Muscle layer of colon (tissue), 2 donors: ENCODE data around the gene DNAI4.
"Not testable (repeated sequence)": the region's sequence is repeated elsewhere in the genome, so short reads cannot be mapped to it uniquely, and the experiment has no call there.

Experiments
- H3K27ac ChIP-seq: one replicate; pipeline ENCODE4 v1.7.0; 2013; ENCODE audit warnings: low read depth, mild to moderate bottlenecking, low read length, moderate library complexity
- H3K27me3 ChIP-seq, 2 donors: one replicate each; pipeline ENCODE4 v1.7.0; 2013; ENCODE audit warnings: low read length in 2 of 2, mild to moderate bottlenecking in 2 of 2; ENCODE audit not compliant: insufficient read depth in 2 of 2, control insufficient read depth in 1 of 2
- H3K36me3 ChIP-seq: one replicate; pipeline ENCODE4 v1.7.0; 2013; ENCODE audit warnings: mild to moderate bottlenecking, low read length; ENCODE audit not compliant: insufficient read depth
- H3K4me1 ChIP-seq: one replicate; pipeline ENCODE4 v1.7.0; 2013; ENCODE audit warnings: mild to moderate bottlenecking, low read length; ENCODE audit not compliant: insufficient read depth
- H3K4me3 ChIP-seq, 2 donors: one replicate each; pipeline ENCODE4 v1.7.0; 2013; ENCODE audit warnings: low read length in 2 of 2, low read depth in 1 of 2, mild to moderate bottlenecking in 1 of 2, moderate library complexity in 1 of 2
- H3K9ac ChIP-seq: one replicate; pipeline ENCODE4 v1.7.0; 2013; ENCODE audit warnings: low read length
- H3K9me3 ChIP-seq: one replicate; pipeline ENCODE4 v1.7.0; 2013; ENCODE audit warnings: mild to moderate bottlenecking, low read length
- donor health status: abdominal sarcoma.
- donor health status: Adenocarcinoma of cecum.

DNAI4 gene

DNA sequence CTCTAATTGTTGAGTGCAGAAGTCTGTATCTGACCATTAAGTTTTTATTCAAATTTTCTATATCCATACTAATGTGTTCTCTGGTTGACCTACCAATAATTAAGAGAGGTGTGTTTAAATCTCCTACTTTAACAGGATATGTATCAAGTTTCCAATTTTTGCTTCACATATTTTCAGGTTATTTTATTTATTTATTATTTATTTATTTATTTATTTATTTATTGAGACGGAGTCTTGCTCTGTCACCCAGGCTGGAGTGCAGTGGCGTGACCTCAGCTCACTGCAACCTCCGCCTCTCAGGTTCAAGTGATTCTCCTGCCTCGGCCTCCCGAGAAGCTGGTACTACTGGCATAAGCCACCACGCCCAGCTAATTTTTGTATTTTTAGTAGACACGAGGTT is 52.6 kb downstream of the DNAI4 start:
- not testable (repeated sequence) for H3K9me3 ChIP-seq, H3K4me3 ChIP-seq, H3K27ac ChIP-seq, H3K27me3 ChIP-seq, H3K4me1 ChIP-seq, H3K36me3 ChIP-seq, H3K9ac ChIP-seq

- Histone ChIP-seq H3K4me1 (no peaks in the 10 kb centered on the region), H3K36me3 (no peaks in the 10 kb centered on the region), H3K9ac (no peak overlapping the region), H3K27me3 (no peaks in the 10 kb centered on the region), H3K4me3 (no peak overlapping the region), H3K27ac (no peak overlapping the region), H3K9me3 (no peaks in the 10 kb centered on the region)
Observed at GRCh38 chr1:66867501-66867900, 57.2 kb downstream of the DNAI4 start.

GRCh38 chr1:66860529-66860928 is 64.1 kb downstream of the DNAI4 start:
- Histone ChIP-seq H3K9me3 (no peaks in the 10 kb centered on the region), H3K27ac (no peak overlapping the region), H3K27me3 (no peaks in the 10 kb centered on the region), H3K36me3 (no peaks in the 10 kb centered on the region), H3K4me3 (no peak overlapping the region), H3K9ac (no peak overlapping the region), H3K4me1 (no peaks in the 10 kb centered on the region)

- H3K36me3 ChIP-seq, result no peaks in the 10 kb centered on the region
- no peak overlapping the region for H3K27ac ChIP-seq
- no peak overlapping the region for H3K9ac ChIP-seq
- H3K4me1 ChIP-seq, result no peaks in the 10 kb centered on the region
- H3K27me3 ChIP-seq, result no peaks in the 10 kb centered on the region
- H3K4me3 ChIP-seq, result no peak overlapping the region
- no peaks in the 10 kb centered on the region for H3K9me3 ChIP-seq
Observed at GRCh38 chr1:66853379-66853778, 71.3 kb downstream of the DNAI4 start.

DNA sequence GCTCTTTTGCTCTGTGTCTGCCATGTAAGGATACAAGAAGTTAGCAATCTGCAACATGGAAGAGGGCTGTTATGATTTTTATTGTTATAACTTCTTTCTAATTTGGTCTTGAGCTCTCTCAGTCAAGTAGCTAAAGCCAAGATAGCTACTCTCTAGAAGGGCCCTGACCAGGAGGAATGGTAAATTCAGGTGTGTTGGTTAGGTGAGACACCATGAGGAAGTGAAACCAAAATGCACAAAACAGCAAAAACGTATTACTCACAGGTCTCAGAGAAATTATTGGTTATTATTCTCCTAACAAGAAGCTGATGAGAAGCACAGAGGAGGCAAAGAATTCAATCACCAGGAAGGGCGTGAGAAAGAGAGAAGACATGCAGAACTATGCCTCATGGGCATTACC is 71.8 kb downstream of the DNAI4 start:
- H3K9me3 ChIP-seq, result no peaks in the 10 kb centered on the region
- H3K27me3 ChIP-seq, result no peaks in the 10 kb centered on the region
- H3K36me3 ChIP-seq, result no peaks in the 10 kb centered on the region
- H3K9ac ChIP-seq, result no peak overlapping the region
- no peaks in the 10 kb centered on the region for H3K4me1 ChIP-seq
- H3K4me3 ChIP-seq, result no peak overlapping the region
- no peak overlapping the region for H3K27ac ChIP-seq

DNA sequence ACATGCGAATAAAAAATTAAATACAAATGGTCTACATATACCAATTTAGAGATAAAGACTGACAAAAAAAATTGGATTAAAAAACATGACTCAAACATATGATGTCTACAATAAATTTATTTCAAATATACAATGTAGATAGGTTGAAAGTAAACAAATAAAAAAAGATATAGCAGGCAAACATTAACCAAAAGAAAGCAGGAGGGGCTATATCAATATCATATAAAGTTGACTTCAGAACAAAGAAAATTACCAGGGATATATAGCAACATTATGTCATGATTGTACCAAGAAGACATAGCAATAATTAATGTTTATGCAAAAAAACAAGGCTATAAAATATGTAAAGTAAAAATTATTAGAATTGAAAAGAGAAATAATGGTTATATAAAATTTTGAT is 73.7 kb downstream of the DNAI4 start:
- Histone ChIP-seq H3K4me1 (no peaks in the 10 kb centered on the region), H3K36me3 (no peaks in the 10 kb centered on the region), H3K27ac (no peak overlapping the region), H3K4me3 (no peak overlapping the region), H3K9me3 (no peaks in the 10 kb centered on the region), H3K27me3 (no peaks in the 10 kb centered on the region), H3K9ac (no peak overlapping the region)

DNA sequence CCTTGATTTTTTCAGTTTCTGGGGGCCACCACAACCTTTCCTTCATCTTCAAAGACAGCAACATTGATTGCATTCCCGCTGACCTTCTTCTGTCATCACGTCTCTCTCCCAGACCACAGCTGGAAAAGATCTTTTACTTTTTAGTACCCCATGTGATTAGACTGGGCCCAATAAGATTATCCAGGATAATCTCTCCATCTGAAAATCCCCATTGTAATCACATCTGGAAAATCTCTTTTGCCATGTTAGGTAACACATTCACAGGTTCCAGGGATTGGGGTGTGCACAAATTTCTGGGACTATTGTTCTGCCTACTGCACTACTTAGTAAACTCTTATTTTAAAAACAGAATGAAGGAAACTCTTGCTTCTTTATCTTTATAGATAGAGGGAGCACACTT is 76.5 kb downstream of the DNAI4 start:
- Histone ChIP-seq H3K9ac (no peak overlapping the region), H3K4me3 (no peak overlapping the region), H3K27ac (no peak overlapping the region), H3K9me3 (no peaks in the 10 kb centered on the region), H3K36me3 (no peaks in the 10 kb centered on the region), H3K27me3 (no peaks in the 10 kb centered on the region), H3K4me1 (no peaks in the 10 kb centered on the region)

DNA sequence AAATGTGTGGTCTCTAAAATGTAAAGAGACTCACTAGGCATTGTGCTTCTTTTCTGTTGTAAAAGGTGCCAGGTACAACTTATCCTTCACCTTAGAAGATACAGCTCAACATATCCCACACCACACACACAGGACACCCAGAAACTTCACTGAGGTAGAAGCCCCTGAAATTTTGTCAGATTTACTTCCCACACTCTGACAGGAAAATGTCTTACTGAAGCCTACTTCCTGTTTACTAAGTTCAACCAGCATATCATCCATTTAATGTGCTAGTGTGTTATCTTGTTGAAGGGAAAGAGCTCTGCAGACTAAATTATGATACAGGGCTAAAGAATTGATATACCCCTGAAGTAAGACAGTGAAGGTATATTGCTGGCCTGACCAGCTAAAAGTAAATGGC is 83.7 kb downstream of the DNAI4 start:
- Histone ChIP-seq H3K4me1 (no peaks in the 10 kb centered on the region), H3K9me3 (no peaks in the 10 kb centered on the region), H3K36me3 (no peaks in the 10 kb centered on the region), H3K4me3 (no peak overlapping the region), H3K9ac (no peak overlapping the region), H3K27me3 (no peaks in the 10 kb centered on the region), H3K27ac (no peak overlapping the region)

- H3K9ac ChIP-seq, result no peak overlapping the region
- no peak overlapping the region for H3K4me3 ChIP-seq
- no peaks in the 10 kb centered on the region for H3K4me1 ChIP-seq
- no peak overlapping the region for H3K27ac ChIP-seq
- no peaks in the 10 kb centered on the region for H3K27me3 ChIP-seq
- H3K36me3 ChIP-seq, result no peaks in the 10 kb centered on the region
- H3K9me3 ChIP-seq, result no peaks in the 10 kb centered on the region
Observed at GRCh38 chr1:66834926-66835325, 89.7 kb downstream of the DNAI4 start.

- no peak overlapping the region for H3K9ac ChIP-seq
- H3K9me3 ChIP-seq, result no peaks in the 10 kb centered on the region
- H3K4me1 ChIP-seq, result no peaks in the 10 kb centered on the region
- H3K36me3 ChIP-seq, result no peaks in the 10 kb centered on the region
- H3K27ac ChIP-seq, result no peak overlapping the region
- H3K27me3 ChIP-seq, result no peaks in the 10 kb centered on the region
- no peak overlapping the region for H3K4me3 ChIP-seq
Observed at GRCh38 chr1:66833112-66833511, 91.5 kb downstream of the DNAI4 start.

DNA sequence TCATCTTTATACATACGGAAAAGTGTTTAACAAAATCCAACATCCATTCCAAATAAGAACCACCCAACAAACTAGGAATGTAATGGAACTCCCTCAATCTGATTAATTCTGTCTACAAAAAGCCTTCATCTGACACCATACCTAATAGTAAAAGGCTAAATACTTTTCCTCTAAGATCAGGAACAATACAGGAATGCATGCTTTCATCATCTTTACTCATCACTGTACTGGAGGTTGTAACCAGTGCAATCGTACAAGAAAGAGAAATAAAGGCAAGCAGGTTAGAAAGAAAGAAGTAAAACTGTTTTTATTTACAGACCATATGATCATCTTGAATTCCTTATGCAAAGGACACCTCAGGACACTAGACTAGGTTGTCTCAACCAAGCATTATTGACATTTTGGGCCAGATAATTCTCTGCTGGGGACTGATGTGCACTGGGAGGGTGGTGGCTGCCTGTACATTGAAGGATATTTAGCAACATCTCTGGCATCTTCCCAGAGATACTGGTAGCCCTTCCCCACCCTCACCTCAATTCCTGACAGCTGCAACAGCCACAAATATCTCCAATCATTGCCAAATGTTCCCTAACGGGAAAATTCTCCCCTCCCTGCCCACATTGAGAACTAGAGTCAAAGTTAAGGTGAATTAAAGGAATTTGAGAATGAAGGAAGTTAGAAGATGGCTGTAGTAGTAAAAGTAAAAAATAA is 93.0 kb downstream of the DNAI4 start:
- H3K4me1 ChIP-seq, result no peaks in the 10 kb centered on the region
- no peak overlapping the region for H3K27ac ChIP-seq
- H3K9ac ChIP-seq, result no peak overlapping the region
- no peaks in the 10 kb centered on the region for H3K36me3 ChIP-seq
- H3K4me3 ChIP-seq, result no peak overlapping the region
- H3K9me3 ChIP-seq, result no peaks in the 10 kb centered on the region
- no peaks in the 10 kb centered on the region for H3K27me3 ChIP-seq

DNA sequence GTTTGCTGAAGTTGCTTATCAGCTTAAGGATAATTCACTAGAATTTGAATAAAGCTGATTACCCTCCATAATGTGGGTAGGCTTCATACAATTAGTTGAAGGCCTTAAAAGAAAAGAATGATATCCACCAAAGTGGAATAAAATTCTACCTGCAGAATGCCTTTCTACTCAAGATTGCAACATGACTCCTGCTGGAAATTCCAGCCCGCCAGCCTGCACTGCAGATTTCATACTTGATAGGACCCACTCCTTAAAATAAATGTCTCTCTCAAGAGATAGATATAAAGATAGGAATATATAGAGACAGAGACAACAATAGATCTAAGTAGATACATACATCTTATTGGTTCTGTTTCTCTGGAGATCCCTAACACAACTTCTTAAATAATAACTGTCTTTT is 99.9 kb downstream of the DNAI4 start:
- no peak overlapping the region for H3K9ac ChIP-seq
- H3K9me3 ChIP-seq, result no peaks in the 10 kb centered on the region
- H3K4me1 ChIP-seq, result no peaks in the 10 kb centered on the region
- no peaks in the 10 kb centered on the region for H3K27me3 ChIP-seq
- H3K27ac ChIP-seq, result no peak overlapping the region
- H3K4me3 ChIP-seq, result no peak overlapping the region
- no peaks in the 10 kb centered on the region for H3K36me3 ChIP-seq
